C4-2B (cell line): ENCODE measurements around the gene GPR162.

Source experiments
- ZFX ChIP-seq: fragments of 450-650 bp; IDR thresholded peaks from 2 replicates; pipeline ENCODE4 v1.6.1; 2017
- TF ChIP-seq, protein P1 (sequence below): fragments of 450-650 bp; conservative IDR thresholded peaks from 2 replicates; pipeline ENCODE4 v1.5.1; 2017; ENCODE audit warnings: mild to moderate bottlenecking

DNA sequence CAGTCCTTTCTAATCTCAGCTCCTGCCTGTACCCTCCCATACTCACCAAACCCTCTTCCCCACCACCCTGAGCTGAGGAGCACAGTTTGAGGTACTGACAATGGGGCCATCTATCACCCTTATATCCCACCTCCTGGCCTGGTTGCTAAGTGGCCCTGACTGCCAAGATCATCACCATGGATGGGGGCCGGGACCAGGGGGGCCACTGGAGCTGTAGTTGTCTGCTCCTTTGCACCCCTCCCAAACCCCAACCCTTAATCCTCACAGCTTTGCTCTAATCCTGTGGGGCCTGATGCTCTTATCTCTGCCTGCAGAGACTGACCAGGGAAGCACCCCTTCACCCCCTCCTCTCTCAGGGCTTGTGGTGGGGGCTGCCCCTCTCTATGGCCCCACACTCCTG, 18.7 kb downstream of the GPR162 start:
- TF ChIP-seq, protein P1, sequence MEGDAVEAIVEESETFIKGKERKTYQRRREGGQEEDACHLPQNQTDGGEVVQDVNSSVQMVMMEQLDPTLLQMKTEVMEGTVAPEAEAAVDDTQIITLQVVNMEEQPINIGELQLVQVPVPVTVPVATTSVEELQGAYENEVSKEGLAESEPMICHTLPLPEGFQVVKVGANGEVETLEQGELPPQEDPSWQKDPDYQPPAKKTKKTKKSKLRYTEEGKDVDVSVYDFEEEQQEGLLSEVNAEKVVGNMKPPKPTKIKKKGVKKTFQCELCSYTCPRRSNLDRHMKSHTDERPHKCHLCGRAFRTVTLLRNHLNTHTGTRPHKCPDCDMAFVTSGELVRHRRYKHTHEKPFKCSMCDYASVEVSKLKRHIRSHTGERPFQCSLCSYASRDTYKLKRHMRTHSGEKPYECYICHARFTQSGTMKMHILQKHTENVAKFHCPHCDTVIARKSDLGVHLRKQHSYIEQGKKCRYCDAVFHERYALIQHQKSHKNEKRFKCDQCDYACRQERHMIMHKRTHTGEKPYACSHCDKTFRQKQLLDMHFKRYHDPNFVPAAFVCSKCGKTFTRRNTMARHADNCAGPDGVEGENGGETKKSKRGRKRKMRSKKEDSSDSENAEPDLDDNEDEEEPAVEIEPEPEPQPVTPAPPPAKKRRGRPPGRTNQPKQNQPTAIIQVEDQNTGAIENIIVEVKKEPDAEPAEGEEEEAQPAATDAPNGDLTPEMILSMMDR = no peak
- no peak for TF ChIP-seq ZFX
